ENCODE results near the gene RNF212. TPM values are rescaled to one million over a fixed set of nuclear protein-coding genes. Genes with fewer than 3 reads are reported as not detected.

Gene RNF212
- total and polyA plus RNA-seq, 9 of the 15 experiments (the other 6 are each of a cell fraction or from before 2014, with no cell fraction given): 0.04 TPM; not detected in 8

- H3K9ac ChIP-seq (ENCODE audit: insufficient read depth in 1 of 2, low read depth in 2 of 2, low read length in 2 of 2): no peak overlapping the region
- ChIA-PET POLR2A (interaction anchor here (0.6 kb wide), 1 partner anchor 36 kb away, joined by 4 read pairs; no protein-coding TSS in a partner anchor), CTCF (ENCODE audit: low intra/inter-chr PET ratio) (no interaction called here)
- FAIRE-seq (no peak), ATAC-seq (no peak), DNase-seq (ENCODE audit: extremely low read depth in 1 of 4, low spot score in 3 of 4) (no peak)
- peaks cover 32 to 61% of the 10 kb centered on the region in 2 experiments for H3K27me3 ChIP-seq (ENCODE audit: control insufficient read depth in 2 of 2, insufficient read depth in 2 of 2, low read length in 2 of 2)
- H3K79me2 ChIP-seq (ENCODE audit: control insufficient read depth, insufficient read depth, low read length): no peaks in the 10 kb centered on the region
- intact Hi-C loops (cut with micrococcal nuclease) (no loop called here), in situ Hi-C loops (cut with MboI) (no loop called here)
- peaks cover 0 to 5% of the 10 kb centered on the region in 2 experiments; a peak in 1 of 5 replicates for H3K4me1 ChIP-seq (replicated peaks in 1 of 2; ENCODE audit: control insufficient read depth in 2 of 2, insufficient read depth in 2 of 2, low read length in 2 of 2)
- no peaks in the 10 kb centered on the region; the same call in 1 of the 2 replicates for H3K9me3 ChIP-seq (replicated peaks; ENCODE audit: control insufficient read depth, insufficient read depth, low read depth, low read length)
- H3K4me2 ChIP-seq (ENCODE audit: insufficient read depth, low read length): no peak overlapping the region
- H3K9me1 ChIP-seq (ENCODE audit: control insufficient read depth, insufficient read depth, low read length): no peaks in the 10 kb centered on the region
- H3K36me3 ChIP-seq (ENCODE audit: control insufficient read depth, insufficient read depth, low read length): no peaks in the 10 kb centered on the region
- WGBS (ENCODE audit: insufficient coverage, low coverage, missing lambda C conversion rate): 2% methylated on average over 7 of the region's 7 CpGs
- no peak overlapping the region for H2AFZ ChIP-seq (ENCODE audit: low read depth, low read length)
- H3K27ac ChIP-seq (ENCODE audit: extremely low read depth, low read depth, low read length): no peak overlapping the region
- H4K20me1 ChIP-seq (replicated peaks; ENCODE audit: control insufficient read depth, insufficient read depth, low read length): no peaks in the 10 kb centered on the region
- TF ChIP-seq TFE3 (CRISPR knock-in tag; IDR thresholded peaks at IDR 0.05) (peak; percentile 89), CBFA2T2 (conservative IDR thresholded peaks at IDR 0.05) (peak; percentile 33; the same call in 1 of the 2 replicates), ZKSCAN8 (CRISPR knock-in tag; IDR thresholded peaks at IDR 0.05) (no peak), USF1 (CRISPR knock-in tag; IDR thresholded peaks at IDR 0.05) (0 out of 2 replicates have a peak, but pooled peaks have one; percentile 16), RAD51 (IDR thresholded peaks at IDR 0.05; ENCODE audit: borderline replicate concordance, low read depth) (peak; percentile 79), TOE1 (IDR thresholded peaks at IDR 0.05; ENCODE audit: borderline replicate concordance) (peak; percentile 49; the same call in 1 of the 2 replicates), TOE1 (CRISPR knock-in tag; IDR thresholded peaks at IDR 0.05; ENCODE audit: borderline replicate concordance, low read depth) (no peak), E4F1 (CRISPR knock-in tag; IDR thresholded peaks at IDR 0.05; ENCODE audit: borderline replicate concordance) (no peak), ZNF766 (CRISPR knock-in tag; conservative IDR thresholded peaks at IDR 0.05) (no peak), CREB3L1 (IDR thresholded peaks at IDR 0.05; ENCODE audit: borderline replicate concordance, low read depth) (no peak)
- no peak overlapping the region for H3K4me3 ChIP-seq
- no TSS peak for BruUV-seq (replicated peaks)
Observed at GRCh38 chr4:1069394-1069793, 44.0 kb downstream of the RNF212 start.

All from K562 (cell line).